OCI-LY3 (cell line): ENCODE results near the gene KDM6A.
"Not testable (repeated sequence)": the region's sequence is repeated elsewhere in the genome, so short reads cannot be mapped to it uniquely, and the experiment has no call there.

ENCODE experiments used
- H2AFZ ChIP-seq: fragments of 200-600, 300-600 bp; shearing (Covaris generic); 2 replicates; pipeline ENCODE4 v1.6.0; 2014; ENCODE audit warnings: antibody characterized with exemption, low read depth, low read length
- H3K27ac ChIP-seq: fragments of 200-600, 300-600 bp; sonication (generic); 2 replicates; pipeline ENCODE4 v1.5.1; 2014; ENCODE audit warnings: mild to moderate bottlenecking, low read length, moderate library complexity, mixed read lengths
- H3K27me3 ChIP-seq: fragments of 200-600, 300-600 bp; sonication (generic); 2 replicates; pipeline ENCODE4 v1.6.1; 2014; ENCODE audit warnings: low read depth, low read length, mixed read lengths
- H3K36me3 ChIP-seq: fragments of 200-600, 300-600 bp; sonication (generic); replicated peaks from 2 replicates; pipeline ENCODE3; 2014; ENCODE audit warnings: low read depth, low read length, mixed read lengths
- H3K4me1 ChIP-seq: fragments of 300-600, 200-600 bp; sonication (generic); 2 replicates; pipeline ENCODE4 v1.6.1; 2014; ENCODE audit warnings: low read length, mixed read lengths
- H3K4me2 ChIP-seq: fragments of 200-600, 300-600 bp; sonication (generic); 2 replicates; pipeline ENCODE4 v1.6.1; 2014; ENCODE audit warnings: low read length, mixed read lengths
- H3K4me3 ChIP-seq: fragments of 300-600, 200-600 bp; sonication (generic); 2 replicates; pipeline ENCODE4 v1.5.1; 2014; ENCODE audit warnings: antibody characterized with exemption, mild to moderate bottlenecking, low read length, moderate library complexity
- H3K79me2 ChIP-seq: fragments of 300-600, 200-600 bp; shearing (Covaris generic); 2 replicates; pipeline ENCODE4 v1.6.1; 2014; ENCODE audit warnings: mild to moderate bottlenecking, low read length, mixed read lengths
- H3K9ac ChIP-seq: fragments of 300-600, 200-600 bp; shearing (Covaris generic); 2 replicates; pipeline ENCODE4 v1.6.0; 2014; ENCODE audit warnings: mild to moderate bottlenecking, low read length, moderate library complexity
- H3K9me3 ChIP-seq: fragments of 200-600, 300-600 bp; shearing (Covaris generic); 2 replicates; pipeline ENCODE4 v1.6.1; 2014; ENCODE audit warnings: low read length, mixed read lengths; ENCODE audit not compliant: insufficient read depth
- H4K20me1 ChIP-seq: fragments of 200-600, 300-600 bp; sonication (generic); 2 replicates; pipeline ENCODE4 v1.6.1; 2016; ENCODE audit warnings: low read length, mixed read lengths; ENCODE audit not compliant: insufficient read depth
- EZH2phosphoT487 ChIP-seq: fragments of 200-600 bp; shearing (Covaris generic); IDR thresholded peaks from 2 replicates; pipeline ENCODE4 v1.6.1; 2018; ENCODE audit warnings: antibody characterized with exemption, mixed run types, low read depth
- TF ChIP-seq, protein P1 (sequence below): fragments of 200-600, 300-600 bp; sonication (generic); IDR thresholded peaks from 2 replicates; pipeline ENCODE4 v1.5.1; 2014; ENCODE audit warnings: antibody characterized with exemption, low read length, low read depth

The KDM6A gene

DNA sequence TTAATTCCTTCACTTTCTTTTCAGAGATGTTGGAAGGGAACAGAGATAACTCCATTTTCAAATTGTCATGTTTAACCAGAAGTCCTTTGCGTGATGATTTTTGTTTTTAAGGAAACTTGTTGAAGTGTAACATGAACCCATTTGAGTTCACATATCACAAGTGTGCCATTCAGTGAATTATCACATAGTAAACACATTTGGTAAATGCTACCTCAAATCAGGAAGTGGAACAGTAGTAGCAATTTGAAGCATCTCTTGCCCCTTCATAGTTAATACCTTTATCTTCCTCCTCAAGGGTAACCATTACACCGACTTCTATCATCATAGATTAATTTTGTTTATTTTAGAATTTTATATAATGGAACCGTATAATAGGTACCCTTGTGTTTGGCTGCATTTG lies 35.8 kb downstream of the KDM6A start:
- TF ChIP-seq, protein P1, sequence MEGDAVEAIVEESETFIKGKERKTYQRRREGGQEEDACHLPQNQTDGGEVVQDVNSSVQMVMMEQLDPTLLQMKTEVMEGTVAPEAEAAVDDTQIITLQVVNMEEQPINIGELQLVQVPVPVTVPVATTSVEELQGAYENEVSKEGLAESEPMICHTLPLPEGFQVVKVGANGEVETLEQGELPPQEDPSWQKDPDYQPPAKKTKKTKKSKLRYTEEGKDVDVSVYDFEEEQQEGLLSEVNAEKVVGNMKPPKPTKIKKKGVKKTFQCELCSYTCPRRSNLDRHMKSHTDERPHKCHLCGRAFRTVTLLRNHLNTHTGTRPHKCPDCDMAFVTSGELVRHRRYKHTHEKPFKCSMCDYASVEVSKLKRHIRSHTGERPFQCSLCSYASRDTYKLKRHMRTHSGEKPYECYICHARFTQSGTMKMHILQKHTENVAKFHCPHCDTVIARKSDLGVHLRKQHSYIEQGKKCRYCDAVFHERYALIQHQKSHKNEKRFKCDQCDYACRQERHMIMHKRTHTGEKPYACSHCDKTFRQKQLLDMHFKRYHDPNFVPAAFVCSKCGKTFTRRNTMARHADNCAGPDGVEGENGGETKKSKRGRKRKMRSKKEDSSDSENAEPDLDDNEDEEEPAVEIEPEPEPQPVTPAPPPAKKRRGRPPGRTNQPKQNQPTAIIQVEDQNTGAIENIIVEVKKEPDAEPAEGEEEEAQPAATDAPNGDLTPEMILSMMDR = no peak
- no peak for TF ChIP-seq EZH2phosphoT487
- Histone ChIP-seq H2AFZ (no peak overlapping the region), H3K4me3 (no peak overlapping the region), H3K9me3 (no peaks in the 10 kb centered on the region), H3K79me2 (peaks cover 85% of the 10 kb centered on the region), H3K4me2 (no peak overlapping the region), H3K4me1 (peaks cover 26% of the 10 kb centered on the region), H3K9ac (no peak overlapping the region), H4K20me1 (peaks cover 51% of the 10 kb centered on the region), H3K27ac (no peak overlapping the region), H3K36me3 (peaks cover 3% of the 10 kb centered on the region), H3K27me3 (no peaks in the 10 kb centered on the region)

DNA sequence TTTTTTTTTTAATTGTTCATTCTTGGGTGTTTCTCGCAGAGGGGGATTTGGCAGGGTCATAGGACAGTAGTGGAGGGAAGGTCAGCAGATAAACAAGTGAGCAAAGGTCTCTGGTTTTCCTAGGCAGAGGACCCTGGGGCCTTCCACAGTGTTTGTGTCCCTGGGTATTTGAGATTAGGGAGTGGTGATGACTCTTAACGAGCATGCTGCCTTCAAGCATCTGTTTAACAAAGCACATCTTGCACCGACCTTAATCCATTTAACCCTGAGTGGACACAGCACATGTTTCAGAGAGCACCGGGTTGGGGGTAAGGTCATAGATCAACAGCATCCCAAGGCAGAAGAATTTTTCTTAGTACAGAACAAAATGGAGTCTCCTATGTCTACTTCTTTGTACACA lies 37.5 kb downstream of the KDM6A start:
- H3K4me2 ChIP-seq, H3K9ac ChIP-seq, H3K36me3 ChIP-seq, H3K9me3 ChIP-seq, H3K4me3 ChIP-seq, H2AFZ ChIP-seq, H3K27me3 ChIP-seq, H3K27ac ChIP-seq: not testable (repeated sequence)
- H4K20me1 ChIP-seq = peaks cover 52% of the 10 kb centered on the region
- H3K4me1 ChIP-seq = peaks cover 28% of the 10 kb centered on the region
- H3K79me2 ChIP-seq = peaks cover 85% of the 10 kb centered on the region

DNA sequence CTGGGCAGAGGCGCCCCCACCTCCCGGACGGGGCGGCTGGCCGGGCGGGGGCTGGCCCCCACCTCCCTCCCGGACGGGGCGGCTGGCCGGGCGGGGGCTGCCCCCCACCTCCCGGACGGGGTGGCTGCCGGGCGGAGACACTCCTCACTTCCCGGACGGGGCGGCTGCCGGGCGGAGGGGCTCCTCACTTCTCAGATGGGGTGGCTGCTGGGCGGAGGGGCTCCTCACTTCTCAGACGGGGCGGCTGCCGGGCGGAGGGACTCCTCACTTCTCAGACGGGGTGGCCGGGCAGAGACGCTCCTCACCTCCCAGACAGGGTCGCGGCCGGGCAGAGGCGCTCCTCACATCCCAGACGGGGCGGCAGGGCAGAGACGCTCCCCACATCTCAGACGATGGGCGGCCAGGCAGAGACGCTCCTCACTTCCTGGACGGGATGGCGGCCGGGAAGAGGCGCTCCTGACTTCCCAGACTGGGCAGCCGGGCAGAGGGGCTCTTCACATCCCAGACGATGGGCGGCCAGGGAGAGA lies 38.1 kb downstream of the KDM6A start:
- Histone ChIP-seq H3K4me1 (peaks cover 23% of the 10 kb centered on the region), H4K20me1 (peaks cover 52% of the 10 kb centered on the region), H3K79me2 (peaks cover 84% of the 10 kb centered on the region)
- not testable (repeated sequence) for H3K9me3 ChIP-seq, H3K36me3 ChIP-seq, H3K27me3 ChIP-seq, H2AFZ ChIP-seq, H3K4me2 ChIP-seq, H3K4me3 ChIP-seq, H3K27ac ChIP-seq, H3K9ac ChIP-seq

DNA sequence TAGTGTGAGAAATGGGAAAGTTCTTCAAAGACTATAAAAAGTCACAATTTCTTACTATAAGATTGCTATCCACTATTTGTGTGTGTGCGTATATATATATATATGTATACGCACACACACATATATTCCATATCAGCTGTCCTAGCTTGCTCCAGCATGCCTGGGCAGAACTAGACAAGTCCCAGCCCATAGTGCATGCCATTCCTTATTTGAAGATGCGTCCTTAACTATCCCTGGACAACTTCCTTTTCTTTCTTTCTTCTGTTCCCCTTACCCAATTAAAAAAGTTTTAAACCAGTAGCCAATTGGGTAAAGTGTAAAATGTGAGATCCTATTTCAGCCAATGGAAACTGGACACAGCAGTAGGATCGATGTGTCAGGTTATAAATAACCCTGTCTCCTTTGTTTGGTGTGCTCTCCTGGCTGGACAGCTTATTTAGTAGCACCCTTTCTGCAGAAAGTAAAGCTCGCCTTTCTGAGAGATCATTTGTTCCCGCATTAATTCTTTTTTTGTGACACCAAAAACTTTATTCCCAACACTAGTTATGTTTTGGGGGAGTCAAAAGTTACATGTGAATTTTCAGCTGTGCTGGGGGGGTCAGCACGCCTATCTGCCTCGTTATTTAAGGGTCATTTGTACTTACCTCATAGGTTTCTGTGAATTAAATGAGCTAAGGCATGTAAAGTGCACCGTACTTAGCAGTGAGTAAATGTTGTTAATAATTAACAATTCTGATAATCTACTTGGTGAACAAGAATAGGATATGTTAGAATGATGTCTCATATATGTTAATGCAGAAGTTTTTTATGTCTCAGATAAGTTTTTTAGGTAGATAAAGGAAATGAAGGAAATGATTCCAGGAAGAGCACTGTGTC lies 40.9 kb downstream of the KDM6A start:
- no peaks in the 10 kb centered on the region for H3K27me3 ChIP-seq
- no peak overlapping the region for H3K4me2 ChIP-seq
- H2AFZ ChIP-seq = no peak overlapping the region
- H3K9me3 ChIP-seq = no peaks in the 10 kb centered on the region
- no peak overlapping the region for H3K9ac ChIP-seq
- peaks cover 43% of the 10 kb centered on the region for H4K20me1 ChIP-seq
- H3K79me2 ChIP-seq = peaks cover 75% of the 10 kb centered on the region
- peaks cover 3% of the 10 kb centered on the region for H3K36me3 ChIP-seq
- no peak overlapping the region for H3K4me3 ChIP-seq
- peaks cover 16% of the 10 kb centered on the region for H3K4me1 ChIP-seq
- no peak overlapping the region for H3K27ac ChIP-seq
- TF ChIP-seq, protein P1 = no peak
- no peak for TF ChIP-seq EZH2phosphoT487

DNA sequence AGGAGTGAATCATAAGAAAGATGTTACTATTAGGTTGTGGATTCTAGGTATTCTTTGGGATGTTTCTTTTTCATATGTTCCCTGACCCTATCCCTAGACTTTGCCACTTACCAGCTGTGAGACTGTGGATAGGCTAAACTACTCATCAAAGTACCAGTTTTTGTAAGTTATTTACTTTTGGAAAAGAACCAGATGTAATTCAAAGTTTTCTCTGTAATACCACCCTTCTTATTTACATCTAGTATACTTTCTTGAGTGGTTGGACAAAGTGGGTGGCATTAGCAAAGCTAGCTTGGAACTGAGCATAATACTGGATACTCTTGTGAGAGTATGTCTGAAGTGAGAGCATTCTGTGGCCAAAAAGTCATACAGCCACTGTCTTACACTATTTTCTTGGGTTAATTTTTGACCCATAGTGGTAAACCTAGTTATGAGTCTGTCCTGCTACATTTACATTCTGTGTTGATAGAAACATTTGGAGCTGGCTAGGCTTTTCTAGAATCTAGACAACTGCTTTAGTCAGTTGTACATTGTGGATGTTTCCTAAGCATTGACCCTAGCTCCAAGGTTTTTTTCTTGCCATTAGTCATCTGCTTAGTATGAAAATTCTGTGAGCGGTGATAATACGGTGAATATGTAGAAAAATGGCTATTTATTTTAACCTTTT lies 41.7 kb downstream of the KDM6A start:
- peaks cover 38% of the 10 kb centered on the region for H4K20me1 ChIP-seq
- peaks cover 16% of the 10 kb centered on the region for H3K4me1 ChIP-seq
- peaks cover 2% of the 10 kb centered on the region for H3K36me3 ChIP-seq
- H3K9me3 ChIP-seq = no peaks in the 10 kb centered on the region
- no peak overlapping the region for H3K9ac ChIP-seq
- H3K4me3 ChIP-seq = no peak overlapping the region
- no peak overlapping the region for H2AFZ ChIP-seq
- TF ChIP-seq, protein P1 = no peak
- no peak for TF ChIP-seq EZH2phosphoT487
- no peaks in the 10 kb centered on the region for H3K27me3 ChIP-seq
- H3K27ac ChIP-seq = no peak overlapping the region
- H3K4me2 ChIP-seq = no peak overlapping the region
- H3K79me2 ChIP-seq = peaks cover 74% of the 10 kb centered on the region
